GM21381 (cell line): Measurements from ENCODE around the gene STK39.

Source experiments
- ATAC-seq: cut with Tn5 transposase; IDR thresholded peaks from one replicate; pipeline ENCODE4 v1.9.1; 2021; ENCODE audit warnings: mild to moderate bottlenecking, moderate library complexity; ENCODE audit not compliant: unreplicated experiment

The STK39 gene

GRCh38 chr2:167940734-167941507, 306.5 kb downstream of the STK39 start:
- ATAC-seq: no peak

GRCh38 chr2:167940346-167940725, 307.1 kb downstream of the STK39 start:
- no peak for ATAC-seq

GRCh38 chr2:167939514-167940345, 307.7 kb downstream of the STK39 start:
- ATAC-seq: no peak

GRCh38 chr2:167937403-167937802, 310.0 kb downstream of the STK39 start:
- ATAC-seq: no peak

GRCh38 chr2:167935803-167936110, 311.6 kb downstream of the STK39 start:
- ATAC-seq: no peak

GRCh38 chr2:167933097-167933814, 314.1 kb downstream of the STK39 start:
- ATAC-seq: no peak

- no peak for ATAC-seq
Measured at GRCh38 chr2:167932123-167932693, 315.2 kb downstream of the STK39 start.

- no peak for ATAC-seq
Measured at GRCh38 chr2:167929484-167929883, 317.9 kb downstream of the STK39 start.

- ATAC-seq: no peak
Measured at GRCh38 chr2:167928434-167928833, 319.0 kb downstream of the STK39 start.

- ATAC-seq: no peak
Measured at GRCh38 chr2:167925758-167926157, 321.6 kb downstream of the STK39 start.

- no peak for ATAC-seq
Measured at GRCh38 chr2:167924556-167924955, 322.8 kb downstream of the STK39 start.

GRCh38 chr2:167916756-167917155, 330.6 kb downstream of the STK39 start:
- no peak for ATAC-seq

GRCh38 chr2:167914969-167915368, 332.4 kb downstream of the STK39 start:
- ATAC-seq: no peak

GRCh38 chr2:167908786-167909185, 338.6 kb downstream of the STK39 start:
- no peak for ATAC-seq

GRCh38 chr2:167905668-167906067, 341.7 kb downstream of the STK39 start:
- no peak for ATAC-seq
